Naive thymus-derived CD4-positive, alpha-beta T cell (primary cell): ENCODE data around the gene SLC8A3. TPM values are rescaled to one million over a fixed set of nuclear protein-coding genes. Genes with fewer than 3 reads are reported as not detected.

Experiments used
- ATAC-seq: fragments of 150-1000 bp; cut with Tn5 transposase; 2 replicates; pipeline ENCODE4 v1.10.0; 2021; ENCODE audit warnings: mild to moderate bottlenecking, moderate library complexity
- CTCF ChIA-PET: fragments of 350-600 bp; sonication (Branson Sonifier 250); formaldehyde crosslinking; loops from one replicate; lab custom pipeline; 2021; ENCODE audit warnings: antibody characterized with exemption; lab: Charles Lee
- POLR2A ChIA-PET: fragments of 350-600 bp; sonication (Branson Sonifier 250); formaldehyde crosslinking; loops from one replicate; lab custom pipeline; 2021; ENCODE audit warnings: antibody characterized with exemption, inconsistent platforms; lab: Charles Lee
- DNase-seq, 9 donors: peaks; one replicate each; pipeline versions ENCODE4 v3.0.0 to v3.0.0-alpha.2; 2020 to 2022; ENCODE audit warnings: mixed read lengths in 1 of 9
- H3K27ac ChIP-seq: one replicate; pipeline ENCODE4 v1.7.0; 2013; ENCODE audit warnings: mild to moderate bottlenecking, low read depth, low read length, moderate library complexity
- H3K27me3 ChIP-seq, 2 donors: one replicate each; pipeline ENCODE4 v1.7.0; 2013; ENCODE audit warnings: low read length in 2 of 2, mild to moderate bottlenecking in 2 of 2, moderate library complexity in 2 of 2; ENCODE audit not compliant: control insufficient read depth in 2 of 2, insufficient read depth in 2 of 2
- H3K36me3 ChIP-seq, 3 experiments: 1 replicate in 2 of 3; 2 replicates in 1 of 3; pipeline ENCODE4 v1.7.0; 2013; ENCODE audit warnings: low read length in 3 of 3, mild to moderate bottlenecking in 3 of 3, moderate library complexity in 1 of 3; ENCODE audit not compliant: insufficient read depth in 3 of 3, control insufficient read depth in 2 of 3
- H3K4me1 ChIP-seq, 2 donors: one replicate each; pipeline ENCODE4 v1.7.0; 2013; ENCODE audit warnings: low read length in 2 of 2, mild to moderate bottlenecking in 2 of 2, moderate library complexity in 1 of 2; ENCODE audit not compliant: control insufficient read depth in 2 of 2, insufficient read depth in 2 of 2
- H3K4me3 ChIP-seq: 2 replicates; pipeline ENCODE4 v1.7.0; 2013; ENCODE audit warnings: mild to moderate bottlenecking, low read length
- H3K9me3 ChIP-seq, 3 experiments: 1 replicate in 2 of 3; 2 replicates in 1 of 3; pipeline ENCODE4 v1.7.0; 2013; ENCODE audit warnings: low read length in 3 of 3; ENCODE audit not compliant: control insufficient read depth in 2 of 3
- H3K27ac Mint-ChIP-seq, 9 donors: one replicate each; pipeline ENCODE4 v1.8.0; 2020 to 2022; ENCODE audit warnings: mixed read lengths in 9 of 9, mild to moderate bottlenecking in 8 of 9, moderate library complexity in 5 of 9, inconsistent platforms in 2 of 9
- H3K27me3 Mint-ChIP-seq, 5 donors: one replicate each; pipeline ENCODE4 v1.8.0; 2021 to 2022; ENCODE audit warnings: mixed read lengths in 5 of 5, mild to moderate bottlenecking in 1 of 5
- H3K36me3 Mint-ChIP-seq, 5 donors: one replicate each; pipeline ENCODE4 v1.8.0; 2020 to 2022; ENCODE audit warnings: mixed read lengths in 5 of 5, mild to moderate bottlenecking in 3 of 5, inconsistent platforms in 1 of 5
- H3K4me1 Mint-ChIP-seq, 7 donors: one replicate each; pipeline ENCODE4 v1.8.0; 2020 to 2022; ENCODE audit warnings: mixed read lengths in 7 of 7, mild to moderate bottlenecking in 3 of 7, inconsistent platforms in 1 of 7
- H3K4me3 Mint-ChIP-seq, 10 donors: one replicate each; pipeline ENCODE4 v1.8.0; 2020 to 2022; ENCODE audit warnings: mild to moderate bottlenecking in 10 of 10, mixed read lengths in 10 of 10, moderate library complexity in 6 of 10, inconsistent platforms in 2 of 10
- H3K9me3 Mint-ChIP-seq, 11 donors: one replicate each; pipeline ENCODE4 v1.8.0; 2020 to 2022; ENCODE audit warnings: mixed read lengths in 11 of 11, mild to moderate bottlenecking in 4 of 11, inconsistent platforms in 1 of 11, moderate library complexity in 1 of 11
- intact Hi-C, 2 donors: fragments of 100-400 bp; cut with micrococcal nuclease; formaldehyde crosslinking; loops; one replicate each; pipeline ENCODE4 v1.15.1; 2023
- polyA plus RNA-seq, 2 donors: library from polyadenylated mRNA; unstranded; fragments of 300-500 nt; fragmentation: Illumina TruSeq; gene quantifications; one replicate each; pipeline ENCODE4 v1.2.3, GENCODE V29; 2021
- total RNA-seq, 6 experiments: library from RNA in 5 of 6; stranded (reverse) in 5 of 6; gene quantifications; 1 replicate in 5 of 6; 2 replicates in 1 of 6; pipeline ENCODE4 v1.2.3 and lab custom pipeline; 2021 to 2026

The SLC8A3 gene
- total and polyA plus RNA-seq, 7 experiments from 2014 or later, result 0.13 to 0.47 (median 0.31) TPM; not detected in 4

GRCh38 chr14:70086685-70087379, 101.9 kb downstream of the SLC8A3 start:
- Mint-ChIP-seq H3K4me1 (peaks cover 0 to 1% (median 0%) of the 10 kb centered on the region in 7 donors), H3K4me3 (no peak overlapping the region), H3K27ac (no peak overlapping the region), H3K36me3 (no peaks in the 10 kb centered on the region), H3K27me3 (peaks cover 22 to 39% (median 32%) of the 10 kb centered on the region in 5 donors), H3K9me3 (no peaks in the 10 kb centered on the region)
- no peaks in the 10 kb centered on the region for H3K9me3 ChIP-seq
- CTCF ChIA-PET, result interaction anchor here (0.7 kb wide), 2 partner anchors 28 to 33 kb away, joined by 3 read pairs; no protein-coding TSS in a partner anchor
- H3K4me3 ChIP-seq, result no peak overlapping the region
- H3K27me3 ChIP-seq, result peaks cover 0 to 2% of the 10 kb centered on the region in 2 donors
- no peak for DNase-seq
- no peak for ATAC-seq
- no peak overlapping the region for H3K27ac ChIP-seq
- no peaks in the 10 kb centered on the region for H3K36me3 ChIP-seq
- no peaks in the 10 kb centered on the region for H3K4me1 ChIP-seq
- POLR2A ChIA-PET, result no interaction called here
- intact Hi-C loops, result no loop called here

DNA sequence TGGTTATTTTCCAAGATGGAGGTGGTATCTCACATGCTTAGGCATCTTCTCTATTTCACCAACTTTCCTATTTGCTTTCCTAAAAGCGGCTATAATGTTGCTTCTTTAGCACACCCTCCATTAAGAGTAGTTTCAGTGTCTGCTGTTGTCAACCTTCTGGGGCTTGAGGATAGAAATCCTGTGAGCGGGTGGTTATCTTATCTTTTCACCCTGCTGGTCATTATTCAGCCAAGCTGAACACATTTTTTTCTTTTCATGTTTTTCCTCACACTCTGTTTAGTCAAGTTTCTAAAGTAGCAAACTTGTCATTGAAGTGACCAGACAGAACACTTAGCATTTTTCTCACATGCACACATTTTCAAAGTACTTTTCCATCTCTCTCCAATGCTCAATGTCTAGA, 104.5 kb downstream of the SLC8A3 start:
- Mint-ChIP-seq H3K27ac (no peak overlapping the region), H3K4me1 (peaks cover 0 to 1% (median 0%) of the 10 kb centered on the region in 7 donors), H3K27me3 (peaks cover 26 to 50% (median 35%) of the 10 kb centered on the region in 5 donors), H3K36me3 (no peaks in the 10 kb centered on the region), H3K4me3 (no peak overlapping the region), H3K9me3 (no peaks in the 10 kb centered on the region)
- Histone ChIP-seq H3K36me3 (no peaks in the 10 kb centered on the region), H3K4me3 (no peak overlapping the region), H3K27me3 (peaks cover 0 to 2% of the 10 kb centered on the region in 2 donors), H3K27ac (no peak overlapping the region), H3K9me3 (no peaks in the 10 kb centered on the region), H3K4me1 (no peaks in the 10 kb centered on the region)
- POLR2A ChIA-PET, result no interaction called here
- DNase-seq (no peak), ATAC-seq (no peak)
- CTCF ChIA-PET, result no interaction called here
- intact Hi-C loops, result no loop called here

- CTCF ChIA-PET, result no interaction called here
Observed at GRCh38 chr14:70082394-70082793, 106.4 kb downstream of the SLC8A3 start.

DNA sequence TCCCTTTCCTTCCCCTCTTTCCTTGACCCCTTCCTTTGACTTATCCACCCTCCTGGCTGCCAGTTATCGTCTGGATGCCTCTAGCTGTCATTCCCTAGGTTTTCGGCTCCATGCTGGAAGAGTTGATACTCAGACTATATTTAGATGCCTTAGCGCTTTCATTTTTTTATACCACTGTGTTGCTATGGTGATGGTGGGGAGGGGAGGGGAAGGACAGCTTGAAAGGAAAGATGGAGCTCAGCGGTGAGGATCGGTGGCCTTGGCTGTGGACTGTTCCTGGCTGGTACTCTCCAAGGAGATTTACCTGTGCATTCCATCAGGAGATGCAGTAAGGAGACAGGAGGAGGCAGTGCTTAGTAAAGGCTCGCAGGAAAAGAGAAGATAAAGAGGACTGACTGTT, 108.7 kb downstream of the SLC8A3 start:
- no peaks in the 10 kb centered on the region for H3K36me3 ChIP-seq
- H3K4me1 ChIP-seq, result no peaks in the 10 kb centered on the region
- H3K4me3 ChIP-seq, result no peak overlapping the region
- no peaks in the 10 kb centered on the region for H3K9me3 ChIP-seq
- POLR2A ChIA-PET, result no interaction called here
- Mint-ChIP-seq H3K27me3 (peaks cover 36 to 71% (median 51%) of the 10 kb centered on the region in 5 donors), H3K9me3 (peaks cover 0 to 2% (median 0%) of the 10 kb centered on the region in 11 donors), H3K27ac (no peak overlapping the region), H3K4me1 (peaks cover 0 to 1% (median 0%) of the 10 kb centered on the region in 7 donors), H3K4me3 (no peak overlapping the region), H3K36me3 (no peaks in the 10 kb centered on the region)
- ATAC-seq (no peak), DNase-seq (no peak)
- CTCF ChIA-PET, result no interaction called here
- H3K27ac ChIP-seq, result no peak overlapping the region
- peaks cover 0 to 2% of the 10 kb centered on the region in 2 donors for H3K27me3 ChIP-seq
- intact Hi-C loops, result no loop called here

More at GRCh38 chr14:70082394-70082793, 106.4 kb downstream of the SLC8A3 start:
- H3K9me3 ChIP-seq, result no peaks in the 10 kb centered on the region
- DNase-seq (no peak), ATAC-seq (no peak)
- peaks cover 0 to 1% (median 0%) of the 10 kb centered on the region in 7 donors for H3K4me1 Mint-ChIP-seq
- peaks cover 0 to 2% of the 10 kb centered on the region in 2 donors for H3K27me3 ChIP-seq
- no peak overlapping the region for H3K27ac Mint-ChIP-seq
- H3K4me1 ChIP-seq, result no peaks in the 10 kb centered on the region
- no peaks in the 10 kb centered on the region for H3K36me3 Mint-ChIP-seq
- no peaks in the 10 kb centered on the region for H3K9me3 Mint-ChIP-seq
- H3K4me3 Mint-ChIP-seq, result no peak overlapping the region
- POLR2A ChIA-PET, result no interaction called here
- H3K4me3 ChIP-seq, result no peak overlapping the region
- no peak overlapping the region for H3K27ac ChIP-seq
- peaks cover 32 to 65% (median 43%) of the 10 kb centered on the region in 5 donors for H3K27me3 Mint-ChIP-seq
- no peaks in the 10 kb centered on the region for H3K36me3 ChIP-seq
- intact Hi-C loops, result no loop called here

DNA sequence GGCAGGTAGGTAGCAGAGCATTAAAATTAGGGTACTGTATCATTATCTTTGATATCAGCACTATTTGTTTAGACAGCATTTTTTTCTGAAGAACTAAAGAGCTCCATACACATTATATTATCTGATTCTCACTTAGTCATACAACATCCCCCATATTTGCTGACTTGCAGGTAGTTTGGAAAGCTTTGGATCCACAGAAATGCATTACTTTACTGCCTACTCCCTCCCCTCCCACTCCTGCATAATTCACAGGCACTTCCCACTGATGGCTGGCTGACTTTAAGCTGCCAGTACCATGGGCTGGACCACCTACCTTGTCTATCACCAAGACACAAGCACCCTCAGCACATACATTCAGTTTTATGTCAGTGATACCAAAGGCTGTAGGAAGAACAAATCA, 110.4 kb downstream of the SLC8A3 start:
- ATAC-seq, result no peak
- Mint-ChIP-seq H3K4me1 (peaks cover 0 to 1% (median 0%) of the 10 kb centered on the region in 7 donors), H3K27me3 (peaks cover 28 to 66% (median 39%) of the 10 kb centered on the region in 5 donors), H3K36me3 (no peaks in the 10 kb centered on the region), H3K4me3 (no peak overlapping the region), H3K9me3 (peaks cover 0 to 2% (median 0%) of the 10 kb centered on the region in 11 donors), H3K27ac (no peak overlapping the region)
- no peaks in the 10 kb centered on the region for H3K36me3 ChIP-seq
- no peak for DNase-seq
- no peak overlapping the region for H3K4me3 ChIP-seq
- intact Hi-C loops, result no loop called here
- H3K4me1 ChIP-seq, result no peaks in the 10 kb centered on the region
- ChIA-PET POLR2A (no interaction called here), CTCF (no interaction called here)
- peaks cover 0 to 2% of the 10 kb centered on the region in 2 donors for H3K27me3 ChIP-seq
- H3K9me3 ChIP-seq, result no peaks in the 10 kb centered on the region
- no peak overlapping the region for H3K27ac ChIP-seq

DNA sequence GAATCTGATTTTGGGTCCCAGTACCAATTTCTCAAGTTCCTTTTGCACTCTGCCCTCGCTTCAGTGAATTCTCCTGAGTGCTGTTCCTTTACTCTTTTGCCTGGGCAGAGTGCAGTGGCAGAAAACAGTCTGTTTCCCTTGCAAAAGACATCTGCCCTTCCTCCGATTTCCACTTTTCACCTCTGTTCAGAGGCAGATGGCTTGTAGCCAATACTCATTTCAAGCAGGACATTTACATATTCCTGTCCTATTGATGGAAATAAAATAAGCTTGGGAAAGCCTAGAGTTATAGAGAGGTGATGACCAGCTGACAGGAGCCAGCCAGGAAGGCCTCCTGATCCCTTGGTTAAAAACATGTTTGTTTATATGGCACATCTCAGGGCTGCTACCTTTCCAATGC, 111.0 kb downstream of the SLC8A3 start:
- Mint-ChIP-seq H3K27ac (no peak overlapping the region), H3K4me1 (peaks cover 0 to 1% (median 0%) of the 10 kb centered on the region in 7 donors)

GRCh38 chr14:70077005-70077404, 111.7 kb downstream of the SLC8A3 start:
- Histone ChIP-seq H3K27ac (no peak overlapping the region), H3K4me3 (no peak overlapping the region), H3K27me3 (no peaks in the 10 kb centered on the region), H3K36me3 (no peaks in the 10 kb centered on the region), H3K4me1 (no peaks in the 10 kb centered on the region), H3K9me3 (no peaks in the 10 kb centered on the region)
- ChIA-PET POLR2A (no interaction called here), CTCF (no interaction called here)
- Mint-ChIP-seq H3K4me1 (no peaks in the 10 kb centered on the region), H3K4me3 (no peak overlapping the region), H3K27ac (no peak overlapping the region), H3K36me3 (no peaks in the 10 kb centered on the region), H3K27me3 (peaks cover 30 to 56% (median 35%) of the 10 kb centered on the region in 5 donors), H3K9me3 (peaks cover 0 to 2% (median 0%) of the 10 kb centered on the region in 11 donors)
- DNase-seq (no peak), ATAC-seq (no peak)
- intact Hi-C loops, result no loop called here

More for the DNA sequence above, 111.0 kb downstream of the SLC8A3 start:
- ChIA-PET POLR2A (no interaction called here), CTCF (no interaction called here)
- Histone ChIP-seq H3K36me3 (no peaks in the 10 kb centered on the region), H3K4me1 (no peaks in the 10 kb centered on the region), H3K4me3 (no peak overlapping the region), H3K27me3 (peaks cover 0 to 2% of the 10 kb centered on the region in 2 donors), H3K9me3 (no peaks in the 10 kb centered on the region), H3K27ac (no peak overlapping the region)
- no peak for DNase-seq
- H3K9me3 Mint-ChIP-seq, result peaks cover 0 to 2% (median 0%) of the 10 kb centered on the region in 11 donors
- H3K27me3 Mint-ChIP-seq, result peaks cover 31 to 61% (median 39%) of the 10 kb centered on the region in 5 donors
- H3K4me3 Mint-ChIP-seq, result no peak overlapping the region
- no peak for ATAC-seq
- intact Hi-C loops, result no loop called here
- H3K36me3 Mint-ChIP-seq, result no peaks in the 10 kb centered on the region
